AG09309 (cell line): ENCODE measurements around the gene REELD1.

Experiments used
- DNase-seq: peaks from one replicate; pipeline ENCODE4 v3.0.0-alpha.2; 2010; ENCODE audit warnings: low read depth
- H3K4me3 ChIP-seq: 2 replicates; pipeline ENCODE4 v1.5.1; 2011; ENCODE audit warnings: mild to moderate bottlenecking, low read depth, low read length, moderate library complexity; ENCODE audit not compliant: control insufficient read depth
- CTCF ChIP-seq: IDR thresholded peaks from 2 replicates; pipeline ENCODE4 v1.5.1; 2011; ENCODE audit warnings: mild to moderate bottlenecking, low read depth, low read length, inconsistent platforms; ENCODE audit not compliant: insufficient read depth, control insufficient read depth; ENCODE audit errors: missing control alignments

Gene REELD1

GRCh38 chr4:146178126-146178525, 36.2 kb upstream of the REELD1 start:
- TF ChIP-seq CTCF = no peak
- no peak overlapping the region for H3K4me3 ChIP-seq
- DNase-seq = no peak

GRCh38 chr4:146179784-146180370, 34.5 kb upstream of the REELD1 start:
- DNase-seq = no peak
- H3K4me3 ChIP-seq = no peak overlapping the region
- TF ChIP-seq CTCF = no peak

GRCh38 chr4:146182443-146182842, 31.9 kb upstream of the REELD1 start:
- TF ChIP-seq CTCF = no peak
- no peak for DNase-seq
- H3K4me3 ChIP-seq = no peak overlapping the region

- no peak for TF ChIP-seq CTCF
- no peak for DNase-seq
- H3K4me3 ChIP-seq = no peak overlapping the region
Observed at GRCh38 chr4:146183209-146183608, 31.1 kb upstream of the REELD1 start.

- no peak overlapping the region for H3K4me3 ChIP-seq
- no peak for TF ChIP-seq CTCF
- DNase-seq = no peak
Observed at GRCh38 chr4:146186041-146186440, 28.3 kb upstream of the REELD1 start.

- H3K4me3 ChIP-seq = no peak overlapping the region
- no peak for DNase-seq
- TF ChIP-seq CTCF = no peak
Observed at GRCh38 chr4:146186596-146186995, 27.7 kb upstream of the REELD1 start.

GRCh38 chr4:146190456-146190855, 23.9 kb upstream of the REELD1 start:
- TF ChIP-seq CTCF = no peak
- no peak for DNase-seq
- H3K4me3 ChIP-seq = no peak overlapping the region
